Measurements from ENCODE around the gene SETBP1.

- TF ChIP-seq, protein P1, sequence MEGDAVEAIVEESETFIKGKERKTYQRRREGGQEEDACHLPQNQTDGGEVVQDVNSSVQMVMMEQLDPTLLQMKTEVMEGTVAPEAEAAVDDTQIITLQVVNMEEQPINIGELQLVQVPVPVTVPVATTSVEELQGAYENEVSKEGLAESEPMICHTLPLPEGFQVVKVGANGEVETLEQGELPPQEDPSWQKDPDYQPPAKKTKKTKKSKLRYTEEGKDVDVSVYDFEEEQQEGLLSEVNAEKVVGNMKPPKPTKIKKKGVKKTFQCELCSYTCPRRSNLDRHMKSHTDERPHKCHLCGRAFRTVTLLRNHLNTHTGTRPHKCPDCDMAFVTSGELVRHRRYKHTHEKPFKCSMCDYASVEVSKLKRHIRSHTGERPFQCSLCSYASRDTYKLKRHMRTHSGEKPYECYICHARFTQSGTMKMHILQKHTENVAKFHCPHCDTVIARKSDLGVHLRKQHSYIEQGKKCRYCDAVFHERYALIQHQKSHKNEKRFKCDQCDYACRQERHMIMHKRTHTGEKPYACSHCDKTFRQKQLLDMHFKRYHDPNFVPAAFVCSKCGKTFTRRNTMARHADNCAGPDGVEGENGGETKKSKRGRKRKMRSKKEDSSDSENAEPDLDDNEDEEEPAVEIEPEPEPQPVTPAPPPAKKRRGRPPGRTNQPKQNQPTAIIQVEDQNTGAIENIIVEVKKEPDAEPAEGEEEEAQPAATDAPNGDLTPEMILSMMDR (IDR thresholded peaks at IDR 0.05): no peak
- no peak for TF ChIP-seq POLR2A (IDR thresholded peaks at IDR 0.05)
Measured at GRCh38 chr18:44796429-44797428, 116.0 kb downstream of the SETBP1 start.
